GM11168 (cell line): ENCODE results near the gene AXDND1.
"Not testable (repeated sequence)": the region's sequence is repeated elsewhere in the genome, so short reads cannot be mapped to it uniquely, and the experiment has no call there.

ENCODE experiments used
- in situ Hi-C: fragments of 300-500 bp; cut with MboI; formaldehyde crosslinking; loops from one replicate; pipeline ENCODE4 v1.12.0; 2022; ENCODE audit warnings: low sequenced_read_pairs; ENCODE audit not compliant: unreplicated experiment

The AXDND1 gene

DNA sequence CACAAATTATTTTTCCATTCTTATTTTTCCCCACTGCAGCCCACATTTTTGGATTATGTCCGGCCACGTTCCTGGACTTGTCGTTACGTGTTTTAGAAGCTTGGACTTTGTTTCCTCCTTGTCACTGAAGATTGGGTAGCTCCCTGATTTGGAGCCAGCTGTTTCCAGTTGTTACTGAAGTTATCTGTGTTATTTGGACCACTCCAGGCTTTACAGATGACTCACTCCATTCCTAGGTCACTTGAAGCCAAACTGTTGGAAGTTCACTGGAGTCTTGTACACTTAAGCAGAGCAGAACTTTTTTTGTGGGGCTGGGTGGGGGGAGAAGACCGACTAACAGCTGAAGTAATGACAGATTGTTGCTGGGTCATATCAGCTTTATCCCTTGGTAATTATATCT lies 12.2 kb upstream of the AXDND1 start:
- in situ Hi-C loops = loop anchor here (25.0 kb wide), 1 partner anchor 816 kb away; no protein-coding TSS in a partner anchor

DNA sequence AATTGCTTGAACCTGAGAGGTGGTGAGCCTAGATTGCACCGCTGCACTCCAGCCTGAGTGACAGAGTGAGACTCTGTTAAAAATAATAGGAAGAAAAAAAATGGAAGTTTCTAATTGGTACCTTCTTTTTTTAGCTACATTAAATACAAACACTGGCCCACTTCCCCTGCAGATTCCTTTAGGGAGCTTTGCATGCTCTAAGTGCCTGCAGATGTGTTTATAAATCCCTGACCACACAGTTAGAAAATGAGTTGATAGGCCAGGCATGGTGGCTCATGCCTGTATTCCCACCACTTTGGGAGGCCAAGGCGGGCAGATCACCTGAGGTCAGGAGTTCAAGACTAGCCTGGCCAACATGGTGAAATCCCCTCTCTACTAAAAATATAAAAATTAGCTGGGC lies 4.1 kb upstream of the AXDND1 start:
- in situ Hi-C loops = loop anchor here (25.0 kb wide), 1 partner anchor 824 kb away; no protein-coding TSS in a partner anchor

DNA sequence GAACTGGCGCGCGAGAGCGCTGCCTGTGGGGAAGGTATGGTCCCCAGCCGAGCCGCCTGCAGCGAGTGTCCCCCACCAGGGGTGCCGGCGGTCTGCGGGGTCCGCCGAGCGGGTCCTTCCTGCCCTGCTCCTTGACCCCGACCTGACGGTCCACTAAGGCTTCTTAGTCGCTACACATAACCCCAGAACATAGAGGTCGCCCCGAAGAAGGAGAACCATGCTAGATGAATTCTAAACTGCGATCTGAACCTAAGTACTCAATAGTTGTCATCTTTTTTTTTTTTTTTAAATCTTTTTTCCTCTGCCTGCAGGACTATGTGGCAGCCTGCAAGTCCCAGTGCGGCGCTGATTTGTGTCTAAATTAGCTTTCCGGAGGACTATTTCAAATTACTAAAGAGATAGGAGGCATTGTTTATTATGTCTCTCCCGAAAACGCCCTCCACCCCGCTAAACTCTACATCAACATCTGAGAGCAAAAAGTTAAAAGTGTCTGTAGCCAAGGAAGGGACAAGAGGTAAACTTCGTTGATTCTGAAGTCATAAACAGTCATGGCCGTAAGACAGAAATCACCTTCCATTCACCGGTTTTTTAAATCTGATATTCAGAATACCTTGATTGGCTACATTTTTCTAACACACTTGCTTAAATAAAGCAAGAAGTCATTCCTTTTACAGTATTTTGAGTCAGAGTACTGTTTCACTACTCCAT lies 476 bp downstream of the AXDND1 start:
- in situ Hi-C loops = loop anchor here (5.0 to 25.0 kb wide), 2 partner anchors 294 to 829 kb away; no protein-coding TSS in a partner anchor

DNA sequence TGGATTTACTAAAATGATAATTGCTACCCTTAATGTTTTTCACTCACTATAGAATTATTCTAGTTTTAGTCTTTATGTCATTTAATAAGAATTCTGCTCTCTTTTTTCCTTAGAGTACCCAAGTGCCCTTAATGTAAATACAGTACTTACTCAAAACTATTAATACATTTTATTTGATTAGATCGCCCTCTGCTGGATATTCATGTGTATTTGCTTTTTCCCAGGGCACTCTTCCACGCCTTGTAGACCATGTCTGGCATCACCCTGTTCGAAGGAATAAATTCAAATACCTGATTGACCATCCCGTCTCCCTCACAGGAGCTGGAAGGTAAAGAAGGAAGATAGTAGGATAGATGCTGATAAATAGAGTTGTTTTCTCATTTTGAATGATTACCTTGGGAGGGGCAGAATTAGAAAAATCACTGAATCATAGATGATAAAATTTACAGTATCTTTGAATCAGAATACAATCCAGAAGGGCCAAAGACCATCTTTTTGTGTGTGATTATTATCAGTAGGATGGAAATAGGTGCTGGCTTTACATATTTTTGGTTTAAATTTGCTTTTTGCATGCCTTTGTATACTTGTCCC lies 4.1 kb downstream of the AXDND1 start:
- in situ Hi-C loops = loop anchor here (5.0 to 25.0 kb wide), 3 partner anchors 253 to 833 kb away; no protein-coding TSS in a partner anchor

DNA sequence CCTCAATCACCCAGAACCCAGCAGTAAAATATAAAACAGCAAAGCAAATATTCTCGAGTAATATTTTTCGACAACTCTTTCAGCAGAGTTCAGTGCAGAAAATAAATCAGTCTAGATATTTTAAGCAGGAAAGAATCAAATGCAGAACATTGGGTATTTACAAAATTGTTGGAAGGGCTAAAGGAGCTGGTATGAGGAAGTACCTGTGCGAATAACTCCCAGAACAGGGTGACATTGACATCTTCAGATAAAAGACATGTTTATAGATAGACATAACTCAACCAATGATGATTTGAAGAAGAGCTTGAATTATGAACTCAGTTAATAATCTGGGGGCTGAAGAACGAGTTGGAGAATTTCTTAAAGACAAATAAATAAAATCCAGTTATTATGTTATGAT lies 6.4 kb downstream of the AXDND1 start:
- in situ Hi-C loops = loop anchor here (5.0 to 25.0 kb wide), 2 partner anchors 255 to 835 kb away; no protein-coding TSS in a partner anchor

DNA sequence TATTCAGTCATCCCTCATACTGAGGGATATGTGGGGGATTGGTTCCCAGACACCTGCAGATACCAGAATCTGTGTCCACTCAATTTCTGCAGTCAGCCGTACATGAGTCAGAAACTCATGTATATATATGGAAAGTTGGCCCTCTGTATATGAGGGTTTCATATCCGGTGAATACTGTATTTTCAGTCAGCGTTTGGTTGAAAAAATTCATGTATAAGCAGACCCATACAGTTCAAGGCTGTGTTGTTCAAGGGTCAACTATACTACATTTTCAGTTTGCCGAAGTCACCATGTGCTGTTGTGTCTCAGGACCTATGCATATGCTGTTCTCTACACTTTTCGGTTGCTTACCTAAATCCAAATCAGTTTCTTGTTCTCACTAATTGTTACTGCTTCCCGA lies 10.5 kb downstream of the AXDND1 start:
- in situ Hi-C loops = loop anchor here (25.0 kb wide), 1 partner anchor 411 kb away; no protein-coding TSS in a partner anchor

DNA sequence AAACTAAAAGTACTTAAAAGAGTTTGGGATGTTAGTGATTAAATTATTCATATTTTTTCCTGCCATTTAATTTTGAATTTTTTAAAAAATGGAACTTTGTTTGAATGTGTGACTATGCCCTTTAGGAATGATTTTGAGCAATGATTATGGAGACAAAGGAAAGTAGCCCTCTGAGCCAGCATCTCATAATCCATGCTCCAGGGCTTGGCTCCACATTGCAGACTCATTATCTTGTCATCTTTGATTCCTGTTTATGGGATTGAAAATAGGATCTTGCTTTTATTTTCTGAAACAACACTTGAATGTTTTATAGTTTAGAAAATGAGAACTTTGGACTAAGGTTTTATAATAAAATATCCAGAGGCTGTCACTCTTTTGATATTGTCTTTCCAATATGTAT lies 14.5 kb downstream of the AXDND1 start:
- in situ Hi-C loops = loop anchor here (25.0 kb wide), 1 partner anchor 407 kb away; no protein-coding TSS in a partner anchor

DNA sequence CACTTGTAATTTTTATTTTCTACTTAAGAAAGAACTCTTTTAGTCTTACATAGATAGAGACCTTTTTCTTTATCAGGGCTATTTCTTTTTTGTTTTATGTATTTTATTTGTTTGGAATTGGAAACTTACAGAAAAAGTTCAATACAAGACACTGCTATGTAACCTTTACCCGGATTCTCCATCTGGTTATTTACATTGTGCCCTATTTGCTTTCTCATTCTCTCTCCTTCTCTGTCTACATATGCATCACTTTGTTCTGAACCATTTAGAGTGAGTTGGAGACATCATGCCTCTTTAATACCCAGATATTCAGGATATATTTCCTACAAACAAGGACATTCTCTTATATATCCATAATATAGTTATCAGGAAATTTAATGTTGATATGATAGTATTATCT lies 18.3 kb downstream of the AXDND1 start:
- in situ Hi-C loops = loop anchor here (25.0 kb wide), 1 partner anchor 403 kb away; no protein-coding TSS in a partner anchor

DNA sequence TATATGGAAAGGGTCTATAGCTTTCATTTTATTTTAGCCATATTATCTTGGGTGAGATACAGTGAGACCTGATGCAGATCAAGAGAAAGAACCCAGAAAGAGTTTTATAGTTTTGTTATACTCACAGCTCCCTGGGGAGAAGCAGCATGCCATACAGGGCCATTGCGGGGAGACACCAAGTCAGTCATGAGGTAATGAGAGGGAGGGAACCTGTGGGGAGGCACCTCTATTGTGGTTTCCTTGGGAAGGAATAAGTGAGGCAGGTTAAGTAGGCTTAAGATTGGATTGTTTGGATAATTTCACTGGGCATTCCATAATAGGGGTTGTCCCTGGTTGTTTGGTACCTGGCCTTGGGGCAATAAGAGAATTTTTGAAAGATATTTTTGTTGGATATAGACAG lies 19.7 kb downstream of the AXDND1 start:
- in situ Hi-C loops = loop anchor here (25.0 kb wide), 1 partner anchor 402 kb away; no protein-coding TSS in a partner anchor

DNA sequence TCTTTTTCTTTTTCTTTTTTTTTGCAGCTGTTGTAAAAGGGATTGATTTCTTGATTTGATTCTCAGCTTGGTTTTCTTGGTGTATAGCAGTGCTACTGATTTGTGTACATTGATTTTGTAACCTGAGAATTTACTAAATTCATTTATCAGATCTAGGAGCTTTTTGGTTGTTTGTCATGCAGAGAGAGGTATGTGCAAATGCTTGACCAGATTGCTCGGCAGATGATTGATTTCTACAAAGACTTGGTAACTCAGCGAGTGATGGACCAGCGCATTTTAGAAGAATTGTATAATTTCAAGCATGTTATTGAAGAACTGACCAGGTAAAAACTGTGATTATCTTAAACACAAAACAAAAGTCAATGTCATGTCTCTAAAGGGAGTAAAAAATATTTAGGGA lies 27.9 kb downstream of the AXDND1 start:
- in situ Hi-C loops = loop anchor here (25.0 kb wide), 1 partner anchor 394 kb away; no protein-coding TSS in a partner anchor

DNA sequence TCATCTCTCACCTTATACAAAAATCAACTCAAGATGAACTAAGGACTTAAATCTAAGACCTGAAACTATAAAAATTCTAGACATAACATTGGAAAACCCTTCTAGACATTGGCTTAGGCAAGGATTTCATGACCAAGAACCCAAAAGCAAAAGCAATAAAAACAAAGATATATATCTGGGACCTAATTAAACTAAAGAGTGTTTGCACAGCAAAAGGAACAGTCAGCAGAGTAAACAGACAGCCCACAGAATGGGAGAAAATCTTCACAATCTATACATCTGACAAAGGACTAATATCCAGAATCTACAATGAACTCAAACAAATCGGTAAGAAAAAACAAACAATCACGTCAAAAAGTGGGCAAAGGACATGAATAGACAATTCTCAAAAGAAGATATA lies 33.6 kb downstream of the AXDND1 start:
- in situ Hi-C loops = loop anchor here (25.0 kb wide), 1 partner anchor 388 kb away; no protein-coding TSS in a partner anchor

DNA sequence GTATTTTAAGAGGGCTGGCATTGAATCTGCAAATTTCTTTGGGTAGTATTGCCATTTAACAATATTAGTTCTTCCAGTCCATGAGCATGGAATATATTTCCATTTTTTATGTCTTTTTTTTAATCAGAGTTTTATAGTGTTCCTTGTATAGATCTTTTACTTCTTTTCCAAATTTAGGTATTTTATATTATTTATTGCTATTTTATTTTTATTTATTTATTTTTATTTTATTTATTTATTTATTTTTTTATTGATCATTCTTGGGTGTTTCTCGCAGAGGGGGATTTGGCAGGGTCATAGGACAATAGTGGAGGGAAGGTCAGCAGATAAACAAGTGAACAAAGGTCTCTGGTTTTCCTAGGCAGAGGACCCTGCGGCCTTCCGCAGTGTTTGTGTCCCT lies 52.0 kb downstream of the AXDND1 start:
- in situ Hi-C loops = not testable (repeated sequence)

DNA sequence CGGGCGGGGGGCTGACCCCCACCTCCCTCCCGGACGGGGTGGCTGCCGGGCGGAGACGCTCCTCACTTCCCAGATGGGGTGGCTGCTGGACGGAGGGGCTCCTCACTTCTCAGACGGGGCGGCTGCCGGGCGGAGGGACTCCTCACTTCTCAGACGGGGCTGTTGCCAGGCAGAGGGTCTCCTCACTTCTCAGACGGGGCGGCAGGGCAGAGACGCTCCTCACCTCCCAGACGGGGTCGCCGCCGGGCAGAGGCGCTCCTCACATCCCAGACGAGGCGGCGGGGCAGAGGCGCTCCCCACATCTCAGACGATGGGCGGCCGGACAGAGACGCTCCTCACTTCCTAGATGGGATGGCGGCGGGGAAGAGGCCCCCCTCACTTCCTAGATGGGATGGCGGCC lies 52.9 kb downstream of the AXDND1 start:
- in situ Hi-C loops = not testable (repeated sequence)

DNA sequence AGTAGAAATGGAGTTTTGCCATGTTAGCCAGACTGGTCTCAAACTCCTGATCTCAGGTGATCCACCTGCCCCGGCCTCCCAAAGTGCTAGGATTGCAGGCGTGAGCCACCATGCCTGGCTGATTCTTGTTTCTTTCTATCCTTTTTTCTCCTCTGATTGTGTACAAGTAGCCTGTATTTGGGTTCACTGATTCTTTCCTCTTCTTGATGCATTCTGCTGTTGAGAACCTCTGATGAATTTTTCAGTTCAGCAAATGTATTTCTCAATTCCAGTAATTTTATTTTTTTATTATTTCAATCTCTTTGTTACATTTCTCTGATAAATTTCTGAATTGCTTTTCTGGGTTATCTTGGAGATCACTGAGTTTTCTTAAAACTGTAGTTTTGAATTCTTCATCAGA lies 58.8 kb downstream of the AXDND1 start:
- in situ Hi-C loops = no loop called here

DNA sequence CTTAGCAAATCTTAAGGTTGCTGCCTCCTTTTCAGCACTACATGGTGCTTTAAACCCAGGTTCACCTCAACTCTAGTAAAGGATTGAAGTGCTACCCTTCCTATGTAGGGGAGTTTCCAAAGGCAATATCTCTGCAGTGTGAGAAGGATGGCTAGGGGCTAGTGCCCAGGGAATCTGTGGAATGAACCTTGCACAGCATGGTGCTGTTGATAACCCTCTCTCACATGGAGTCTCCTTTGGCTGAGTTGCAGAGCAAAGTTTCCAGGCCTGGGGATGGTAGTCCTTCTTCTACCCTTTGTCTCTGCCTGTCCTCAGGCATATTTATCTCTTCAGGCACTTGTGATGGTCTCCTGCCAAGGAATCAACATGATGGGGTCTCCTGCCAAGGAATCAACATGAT lies 59.4 kb downstream of the AXDND1 start:
- in situ Hi-C loops = no loop called here

DNA sequence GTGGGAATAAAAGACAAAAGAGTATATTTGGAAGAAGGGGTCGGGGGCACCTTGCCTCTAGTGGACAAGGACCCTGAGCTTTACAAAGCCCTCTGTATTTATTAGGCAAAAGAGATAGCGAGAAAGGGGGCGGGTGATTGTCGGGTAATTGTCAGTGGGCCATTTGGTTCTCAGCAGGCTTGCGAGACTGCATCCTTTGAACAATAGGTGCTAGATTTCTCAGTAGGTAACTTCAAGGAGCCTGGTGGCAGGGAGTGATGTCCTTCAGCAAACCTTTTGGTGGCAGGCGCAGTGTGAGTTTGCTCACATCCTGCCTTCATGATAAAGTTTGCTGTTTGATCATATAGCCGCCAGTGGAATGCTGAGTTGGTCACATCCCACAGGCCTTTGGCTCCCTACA lies 71.4 kb downstream of the AXDND1 start:
- in situ Hi-C loops = no loop called here

DNA sequence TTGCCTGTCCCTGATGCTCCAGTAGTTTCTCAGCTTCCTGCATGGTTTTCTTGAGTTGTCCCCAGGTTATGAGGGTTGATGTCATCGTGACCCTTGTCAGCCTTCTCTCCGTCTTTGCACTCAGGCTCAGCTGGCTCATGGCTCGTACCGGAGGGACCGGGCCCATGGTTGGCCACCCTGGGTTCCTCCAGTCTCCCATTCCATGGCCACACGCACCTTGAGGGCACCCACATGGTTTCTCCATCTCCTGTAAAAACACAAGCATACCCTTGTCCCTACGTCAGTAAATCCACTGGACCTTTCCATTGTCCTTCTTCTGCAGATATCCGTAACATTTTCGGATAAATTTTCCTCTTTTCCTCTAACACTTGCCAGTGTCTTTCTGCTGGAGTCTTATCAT lies 73.9 kb downstream of the AXDND1 start:
- in situ Hi-C loops = not testable (repeated sequence)

DNA sequence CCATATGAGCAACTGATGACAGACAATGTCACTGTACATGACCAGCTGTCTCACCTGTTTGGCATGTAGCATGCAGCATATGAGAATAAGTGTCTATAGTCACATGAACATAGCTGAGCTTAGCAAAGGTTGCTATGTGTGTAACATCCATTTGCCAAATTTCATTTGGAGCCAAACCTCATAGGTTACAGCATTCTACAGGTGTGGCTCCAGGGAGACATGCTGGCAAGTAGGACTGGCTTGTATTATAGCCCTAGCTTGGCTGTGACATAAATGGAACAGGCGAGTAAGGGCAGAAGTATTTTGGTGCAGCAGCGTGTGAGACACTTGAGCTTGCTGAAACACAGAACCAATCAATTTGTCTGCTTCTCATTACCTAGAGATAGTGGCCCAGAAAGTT lies 74.5 kb downstream of the AXDND1 start:
- in situ Hi-C loops = not testable (repeated sequence)

DNA sequence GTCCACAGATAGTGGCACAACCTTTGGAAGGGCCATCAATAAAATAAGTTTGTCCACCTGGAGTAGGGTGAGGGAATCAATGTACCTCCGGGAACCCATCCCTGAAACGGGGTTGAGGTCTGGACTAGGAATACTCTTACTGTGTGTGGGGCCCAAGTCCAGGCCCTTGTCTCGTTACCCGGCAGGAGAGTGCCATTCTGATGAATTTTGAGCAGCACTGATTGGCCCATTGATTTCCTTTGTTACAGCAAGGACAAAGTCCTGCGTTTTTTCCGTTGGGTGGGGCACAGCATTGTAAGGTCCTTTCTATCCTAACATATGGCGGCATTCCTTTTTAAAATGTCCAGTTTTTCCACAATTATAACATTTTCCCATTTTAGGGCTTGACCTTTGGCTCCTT lies 75.2 kb downstream of the AXDND1 start:
- in situ Hi-C loops = no loop called here

DNA sequence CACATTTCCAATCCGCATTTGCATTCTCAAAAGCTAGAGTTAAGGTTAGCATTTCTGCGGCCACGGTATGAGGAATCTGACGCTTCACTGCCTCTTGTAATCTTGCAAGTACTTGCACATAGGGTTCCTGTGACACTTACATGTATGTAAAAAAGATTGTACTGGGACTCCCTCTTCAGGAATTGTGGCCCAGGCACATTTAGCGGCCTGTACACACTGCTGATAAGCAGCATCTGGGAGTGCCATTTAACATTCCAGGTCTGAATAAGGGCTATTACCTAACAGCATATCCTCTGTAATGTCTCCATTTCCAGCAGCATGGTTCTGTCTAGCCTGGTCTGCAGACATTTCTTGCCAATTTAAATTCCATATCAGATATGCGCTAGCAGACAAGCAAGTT lies 75.7 kb downstream of the AXDND1 start:
- in situ Hi-C loops = no loop called here

DNA sequence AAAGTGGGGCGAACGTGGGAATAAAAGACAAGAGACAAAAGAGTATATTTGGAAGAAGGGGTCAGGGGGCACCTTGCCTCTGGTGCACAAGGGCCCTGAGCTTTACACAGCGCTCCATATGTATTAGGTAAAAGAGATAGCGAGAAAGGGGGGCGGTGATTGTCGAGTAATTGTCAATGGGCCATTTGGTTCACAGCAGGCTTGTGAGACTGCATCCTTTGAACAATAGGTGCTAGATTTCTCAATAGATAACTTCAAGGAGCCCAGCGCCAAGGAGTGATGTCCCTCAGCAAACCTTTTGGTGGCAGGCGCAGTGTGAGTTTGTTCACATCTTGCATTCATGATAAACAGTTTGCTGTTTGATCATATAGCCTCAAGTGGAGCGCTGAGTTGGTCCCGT lies 77.1 kb downstream of the AXDND1 start:
- in situ Hi-C loops = not testable (repeated sequence)
